ENCODE results near the gene RFC3. TPM values are rescaled to one million over a fixed set of nuclear protein-coding genes. Genes with fewer than 3 reads are reported as not detected.
A peak's percentile ranks its signal among the peaks of the same experiment; 100 is the strongest.

RFC3 gene
- total RNA-seq, 4 donors from 2014 or later: 5.4 to 32.2 (median 8.7) TPM

DNA sequence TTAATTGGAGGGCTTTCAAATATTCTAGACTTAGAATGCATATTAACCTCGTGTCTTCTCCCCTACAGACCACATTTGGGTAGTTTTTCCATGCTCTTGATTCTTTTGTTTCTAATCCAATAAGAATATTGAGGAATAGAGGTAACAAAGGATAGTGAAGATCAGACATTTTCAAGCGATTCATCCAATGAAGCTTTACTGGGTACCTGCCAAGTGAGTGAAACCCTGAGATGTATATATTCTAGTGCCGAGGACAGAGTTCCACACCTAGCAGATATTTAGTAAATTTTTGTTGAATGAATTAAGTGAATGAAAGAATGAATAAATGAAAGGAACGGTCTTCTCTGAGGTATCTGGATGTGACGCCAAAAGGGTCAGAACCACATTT is 442 bp upstream of the RFC3 start:
- no peaks in the 10 kb centered on the region for H3K36me3 ChIP-seq
- TF ChIP-seq, protein P1, sequence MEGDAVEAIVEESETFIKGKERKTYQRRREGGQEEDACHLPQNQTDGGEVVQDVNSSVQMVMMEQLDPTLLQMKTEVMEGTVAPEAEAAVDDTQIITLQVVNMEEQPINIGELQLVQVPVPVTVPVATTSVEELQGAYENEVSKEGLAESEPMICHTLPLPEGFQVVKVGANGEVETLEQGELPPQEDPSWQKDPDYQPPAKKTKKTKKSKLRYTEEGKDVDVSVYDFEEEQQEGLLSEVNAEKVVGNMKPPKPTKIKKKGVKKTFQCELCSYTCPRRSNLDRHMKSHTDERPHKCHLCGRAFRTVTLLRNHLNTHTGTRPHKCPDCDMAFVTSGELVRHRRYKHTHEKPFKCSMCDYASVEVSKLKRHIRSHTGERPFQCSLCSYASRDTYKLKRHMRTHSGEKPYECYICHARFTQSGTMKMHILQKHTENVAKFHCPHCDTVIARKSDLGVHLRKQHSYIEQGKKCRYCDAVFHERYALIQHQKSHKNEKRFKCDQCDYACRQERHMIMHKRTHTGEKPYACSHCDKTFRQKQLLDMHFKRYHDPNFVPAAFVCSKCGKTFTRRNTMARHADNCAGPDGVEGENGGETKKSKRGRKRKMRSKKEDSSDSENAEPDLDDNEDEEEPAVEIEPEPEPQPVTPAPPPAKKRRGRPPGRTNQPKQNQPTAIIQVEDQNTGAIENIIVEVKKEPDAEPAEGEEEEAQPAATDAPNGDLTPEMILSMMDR (IDR thresholded peaks at IDR 0.05): no peak
- TF ChIP-seq POLR2A (IDR thresholded peaks at IDR 0.05): no peak
- no peak for DNase-seq
- no peaks in the 10 kb centered on the region for H3K4me1 ChIP-seq
- peak overlapping the region; percentile 47 to 59 (median 51) for H3K27ac ChIP-seq
- no peaks in the 10 kb centered on the region for H3K27me3 ChIP-seq
- peak overlapping the region; percentile 59 to 77 (median 76) for H3K4me3 ChIP-seq
- H3K9me3 ChIP-seq: no peaks in the 10 kb centered on the region

DNA sequence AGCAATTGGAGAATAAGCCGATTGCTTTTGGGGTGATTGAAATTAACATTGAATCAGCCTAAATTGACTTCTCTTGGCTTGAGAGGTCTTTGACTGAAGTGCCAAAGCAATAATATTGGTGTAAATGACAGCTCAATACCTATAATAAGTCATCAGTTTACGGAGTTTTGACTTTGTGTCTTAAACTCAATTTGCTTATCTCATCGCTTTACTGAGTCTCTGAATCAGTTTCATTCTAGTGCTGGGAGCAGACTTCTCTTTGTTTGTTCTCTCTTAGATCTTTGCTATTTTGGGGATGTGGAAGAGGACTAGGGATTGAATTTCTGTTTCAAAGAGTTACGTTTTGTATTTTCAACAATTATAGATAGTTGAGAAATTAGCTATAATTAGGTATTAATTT is 7.1 kb downstream of the RFC3 start:
- Histone ChIP-seq H3K27ac (no peak overlapping the region), H3K36me3 (peaks cover 0 to 4% (median 0%) of the 10 kb centered on the region in 3 donors), H3K9me3 (no peaks in the 10 kb centered on the region), H3K27me3 (no peaks in the 10 kb centered on the region), H3K4me1 (no peaks in the 10 kb centered on the region), H3K4me3 (no peak overlapping the region)
- no peak for DNase-seq
- TF ChIP-seq, protein P1 (IDR thresholded peaks at IDR 0.05): no peak
- no peak for TF ChIP-seq POLR2A (IDR thresholded peaks at IDR 0.05)

GRCh38 chr13:33827139-33827538 is 9.2 kb downstream of the RFC3 start:
- TF ChIP-seq POLR2A (IDR thresholded peaks at IDR 0.05): no peak
- TF ChIP-seq, protein P1 (IDR thresholded peaks at IDR 0.05): no peak
- Histone ChIP-seq H3K36me3 (peaks cover 0 to 12% (median 0%) of the 10 kb centered on the region in 3 donors), H3K27me3 (no peaks in the 10 kb centered on the region), H3K9me3 (no peaks in the 10 kb centered on the region), H3K4me3 (no peak overlapping the region), H3K4me1 (no peaks in the 10 kb centered on the region), H3K27ac (no peak overlapping the region)
- DNase-seq: no peak

DNA sequence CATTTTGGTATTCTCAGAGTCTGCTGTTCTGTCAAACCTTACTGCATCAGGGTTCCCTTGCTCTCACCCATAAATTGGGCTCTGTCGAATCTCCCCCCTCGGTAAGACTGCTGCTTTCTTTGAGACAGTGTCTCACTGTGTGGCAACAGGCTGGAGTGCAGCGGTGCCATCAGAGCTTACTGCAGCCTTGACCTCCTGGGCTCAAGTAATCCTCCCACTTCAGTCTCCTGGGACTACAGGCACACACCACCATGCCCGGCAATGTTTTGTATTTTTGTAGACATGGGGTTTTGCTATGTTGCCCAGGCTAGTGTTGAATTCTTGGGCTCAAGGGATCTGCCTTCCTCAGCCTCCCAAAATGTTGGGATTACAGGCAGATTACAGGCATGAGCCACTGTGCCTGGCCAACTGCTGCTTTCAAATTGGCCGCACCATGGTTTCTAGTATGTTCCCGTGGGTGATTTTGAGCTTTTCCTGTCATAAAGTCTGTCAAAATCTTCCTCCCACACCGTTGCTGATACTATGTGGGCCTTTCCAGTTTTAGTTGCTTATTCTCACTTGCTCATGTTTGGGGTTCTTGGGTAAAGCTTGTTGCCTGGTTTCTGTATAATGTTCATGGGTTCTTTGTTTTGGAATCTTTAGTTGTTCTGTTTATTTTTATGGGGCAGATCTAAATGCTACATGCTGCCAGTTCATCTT is 10.6 kb downstream of the RFC3 start:
- Histone ChIP-seq H3K27me3 (no peaks in the 10 kb centered on the region), H3K36me3 (peaks cover 0 to 12% (median 0%) of the 10 kb centered on the region in 3 donors), H3K9me3 (no peaks in the 10 kb centered on the region), H3K4me3 (no peak overlapping the region), H3K4me1 (no peaks in the 10 kb centered on the region), H3K27ac (no peak overlapping the region)
- no peak for DNase-seq
- TF ChIP-seq, protein P1 (IDR thresholded peaks at IDR 0.05): no peak
- TF ChIP-seq POLR2A (IDR thresholded peaks at IDR 0.05): no peak

DNA sequence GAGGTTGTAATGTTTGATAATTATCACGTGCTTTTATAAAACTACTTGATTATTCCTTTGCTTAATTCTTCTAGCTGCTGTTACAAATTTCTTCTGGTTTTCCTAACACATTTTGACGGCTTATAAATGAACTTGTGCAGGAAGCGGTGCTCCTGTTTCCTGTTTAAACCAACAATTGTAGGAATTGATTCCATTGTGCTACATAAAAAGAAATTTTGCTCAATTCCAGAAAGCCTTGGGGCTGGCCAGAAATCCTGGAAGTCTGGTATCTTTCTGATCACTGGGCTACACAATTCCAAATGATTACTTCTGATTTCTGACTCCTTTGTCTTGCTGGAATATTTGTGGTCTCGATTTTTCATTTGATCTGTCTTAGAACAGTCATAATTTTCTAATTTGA is 14.9 kb downstream of the RFC3 start:
- Histone ChIP-seq H3K4me3 (no peak overlapping the region), H3K36me3 (peaks cover 0 to 9% (median 0%) of the 10 kb centered on the region in 3 donors), H3K27me3 (no peaks in the 10 kb centered on the region), H3K9me3 (no peaks in the 10 kb centered on the region), H3K4me1 (no peaks in the 10 kb centered on the region), H3K27ac (no peak overlapping the region)
- TF ChIP-seq, protein P1 (IDR thresholded peaks at IDR 0.05): no peak
- TF ChIP-seq POLR2A (IDR thresholded peaks at IDR 0.05): no peak
- DNase-seq: no peak

Measured in Peyer's patch (tissue), 4 donors.